Ovary (tissue), 3 donors: ENCODE measurements around the gene WWOX.

Experiments
- CTCF ChIP-seq, 3 donors: fragments of 450-650 bp in 2 of 3; fragments of 200-600 bp in 1 of 3; IDR thresholded peaks; one replicate each; pipeline versions ENCODE4 v1.5.1 to v1.8.0; 2016 to 2022; ENCODE audit warnings: antibody characterized with exemption in 3 of 3, mild to moderate bottlenecking in 1 of 3
- EP300 ChIP-seq: sonication (generic); formaldehyde crosslinking; IDR thresholded peaks from one replicate; pipeline ENCODE4 v1.6.1; 2017; ENCODE audit warnings: antibody characterized with exemption
- POLR2A ChIP-seq: fragments of 450-650 bp; IDR thresholded peaks from one replicate; pipeline ENCODE4 v1.6.1; 2017; ENCODE audit warnings: antibody characterized with exemption, mild to moderate bottlenecking, moderate library complexity
- donor health status: DM: no; HTN: no; CAD: no.

DNA sequence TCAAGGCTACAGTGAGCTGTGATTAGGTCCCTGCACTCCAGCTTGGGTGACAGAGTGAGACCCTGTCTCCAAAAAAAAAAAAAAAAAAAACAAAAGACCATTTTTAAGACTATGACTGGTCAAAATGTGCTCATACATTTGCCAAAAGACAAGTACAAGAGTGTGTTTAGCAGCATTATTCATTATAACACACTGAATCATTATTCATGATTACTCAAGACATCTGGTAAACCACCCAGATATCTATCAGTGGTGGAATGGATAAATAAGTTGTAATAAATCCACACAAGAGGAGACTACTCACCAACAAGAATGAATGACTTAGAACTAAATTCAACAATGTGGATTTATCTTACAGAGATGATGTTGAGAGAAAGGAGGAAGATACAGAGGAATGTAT, 784.8 kb downstream of the WWOX start:
- TF ChIP-seq CTCF (IDR thresholded peaks at IDR 0.05) (no peak), POLR2A (no peak), EP300 (no peak)
